PFSK-1 (cell line): ENCODE data around the gene SLC28A1.

Source experiments
- FOXP2 ChIP-seq: optimal IDR thresholded peaks from 2 replicates; pipeline ENCODE3; 2011; ENCODE audit warnings: borderline replicate concordance, control low read depth, inconsistent platforms; ENCODE audit not compliant: insufficient read depth; ENCODE audit errors: extremely low read length, extremely low read depth
- POLR2AphosphoS5 ChIP-seq: IDR thresholded peaks from 2 replicates; pipeline ENCODE4 v1.6.1; 2012; ENCODE audit warnings: low read depth, mild to moderate bottlenecking, control low read depth, low read length, moderate library complexity
- REST ChIP-seq, 2 experiments: IDR thresholded peaks; 2 replicates each; pipeline versions ENCODE4 v1.6.1 to v1.8.0; 2011 to 2012; ENCODE audit warnings: low read depth in 2 of 2, low read length in 2 of 2, control low read depth in 1 of 2, inconsistent platforms in 1 of 2, mild to moderate bottlenecking in 1 of 2, moderate library complexity in 1 of 2; ENCODE audit not compliant: insufficient read depth in 1 of 2
- SIN3A ChIP-seq: IDR thresholded peaks from 2 replicates; pipeline ENCODE4 v1.6.1; 2012; ENCODE audit warnings: mild to moderate bottlenecking, low read length, moderate library complexity, borderline replicate concordance; ENCODE audit not compliant: insufficient read depth
- TAF1 ChIP-seq: IDR thresholded peaks from 2 replicates; pipeline ENCODE4 v1.6.1; 2012; ENCODE audit warnings: low read length, control low read depth, borderline replicate concordance; ENCODE audit not compliant: insufficient read depth

The SLC28A1 gene

DNA sequence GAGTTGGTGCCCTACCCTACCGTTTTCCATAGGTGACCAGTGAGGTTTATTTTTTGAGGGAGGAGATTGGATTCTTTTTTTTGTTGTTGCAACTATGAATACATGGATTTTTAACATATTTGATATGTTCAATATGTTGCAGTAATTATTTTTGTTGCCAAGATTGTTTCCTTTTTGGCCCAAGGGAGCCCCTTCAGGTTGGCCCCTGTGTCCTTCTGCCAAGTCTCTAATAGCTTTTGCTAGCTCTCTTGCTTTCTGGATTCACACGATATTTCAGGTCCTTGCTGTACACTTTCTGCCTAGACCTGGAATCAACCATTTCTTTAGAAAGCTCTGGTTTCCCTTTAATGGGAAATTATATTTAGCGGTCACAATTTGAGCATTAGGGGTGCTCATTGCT lies 22.7 kb upstream of the SLC28A1 start:
- TF ChIP-seq SIN3A, result no peak
- TF ChIP-seq FOXP2, result no peak
- no peak for TF ChIP-seq POLR2AphosphoS5
- no peak for TF ChIP-seq TAF1
- TF ChIP-seq REST (IDR thresholded peaks at IDR 0.05; ENCODE audit: insufficient read depth in 1 of 2, low read depth in 2 of 2, low read length in 2 of 2), result no peak

DNA sequence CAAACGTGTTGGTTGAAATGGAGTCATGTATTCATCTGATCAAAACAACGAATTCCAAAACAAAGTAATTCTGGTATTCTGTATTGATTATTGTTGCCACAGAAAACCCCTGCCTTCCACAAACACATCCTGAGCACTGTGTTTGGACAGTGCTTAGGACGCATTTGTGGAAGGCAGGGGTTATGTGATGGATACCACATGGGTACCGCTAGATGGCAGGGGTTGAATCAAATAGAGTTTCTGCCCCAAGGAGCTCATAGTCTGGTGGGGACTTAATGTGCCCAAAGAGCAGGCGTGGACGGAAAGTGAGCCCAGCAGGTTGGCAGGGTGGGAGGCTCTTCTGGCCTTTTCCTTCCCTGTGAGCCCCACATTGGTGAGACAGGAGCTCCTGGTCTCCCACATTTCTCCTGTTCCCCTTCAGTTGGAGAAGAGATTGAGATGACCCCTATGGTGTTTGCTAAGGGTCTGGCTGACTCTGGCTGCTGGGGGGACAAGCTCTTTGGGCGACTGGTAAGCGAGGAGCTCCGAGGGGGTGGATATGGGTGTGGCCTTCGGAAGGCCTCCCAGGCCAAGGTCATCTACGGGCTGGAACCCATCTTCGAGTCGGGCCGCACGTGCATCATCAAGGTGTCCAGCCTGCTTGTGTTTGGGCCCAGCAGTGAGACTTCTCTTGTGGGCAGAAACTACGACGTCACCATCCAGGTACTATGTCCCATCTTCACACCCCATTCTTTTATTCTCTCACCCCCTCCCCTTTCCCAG lies 22.1 kb upstream of the SLC28A1 start:
- TF ChIP-seq SIN3A (no peak), TAF1 (no peak), POLR2AphosphoS5 (no peak), REST (IDR thresholded peaks at IDR 0.05; ENCODE audit: insufficient read depth in 1 of 2, low read depth in 2 of 2, low read length in 2 of 2) (no peak), FOXP2 (no peak)

DNA sequence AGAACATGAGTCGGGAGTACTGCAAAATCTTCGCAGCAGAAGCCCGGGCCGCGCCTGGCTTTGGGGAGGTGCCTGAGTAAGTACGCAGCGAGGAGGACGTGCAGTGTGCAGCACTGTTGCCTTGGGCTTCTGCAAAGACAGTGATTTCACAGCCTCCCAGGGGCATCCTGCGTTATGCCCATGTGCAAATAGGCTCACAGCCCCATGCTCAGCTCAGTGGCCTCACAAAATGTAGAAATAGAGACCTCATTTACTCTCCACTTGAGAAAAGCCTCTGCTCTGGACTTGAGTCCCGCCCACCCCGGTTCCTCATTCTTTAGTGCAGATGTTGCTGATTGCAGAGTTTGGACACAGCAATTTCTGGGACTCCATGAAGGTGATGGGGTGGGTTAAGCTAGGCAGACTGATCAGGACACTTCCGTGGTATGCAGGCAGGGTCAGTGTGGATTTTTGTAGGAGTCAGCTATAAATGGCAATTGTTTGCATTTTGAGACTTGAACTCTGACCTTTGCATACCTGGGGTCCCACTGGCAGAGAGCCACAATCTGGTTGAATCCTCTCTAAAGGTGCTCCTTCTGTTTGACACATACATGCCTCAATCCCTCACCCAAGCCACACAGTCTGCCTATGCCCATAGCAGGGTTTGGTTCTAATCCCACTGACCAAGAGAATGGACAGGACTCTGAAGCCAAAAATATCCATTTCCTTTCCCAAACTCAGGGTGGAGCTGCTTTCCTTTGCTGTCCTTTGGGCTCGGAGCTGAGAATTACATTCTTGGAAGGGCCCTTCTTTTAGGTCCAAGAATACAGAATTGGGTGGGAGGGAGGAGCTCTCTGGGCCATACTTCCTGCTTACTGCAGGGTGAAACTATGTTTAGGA lies 20.7 kb upstream of the SLC28A1 start:
- no peak for TF ChIP-seq SIN3A
- TF ChIP-seq POLR2AphosphoS5, result no peak
- TF ChIP-seq REST (IDR thresholded peaks at IDR 0.05; ENCODE audit: insufficient read depth in 1 of 2, low read depth in 2 of 2, low read length in 2 of 2), result no peak
- TF ChIP-seq FOXP2, result no peak
- no peak for TF ChIP-seq TAF1

GRCh38 chr15:84864444-84864795 lies 20.0 kb upstream of the SLC28A1 start:
- TF ChIP-seq POLR2AphosphoS5, result no peak
- TF ChIP-seq TAF1, result no peak
- no peak for TF ChIP-seq SIN3A
- no peak for TF ChIP-seq FOXP2
- no peak for TF ChIP-seq REST (IDR thresholded peaks at IDR 0.05; ENCODE audit: insufficient read depth in 1 of 2, low read depth in 2 of 2, low read length in 2 of 2)
